Ureter (tissue), 1 donor: ENCODE results near the gene TAF11. TPM values are rescaled to one million over a fixed set of nuclear protein-coding genes. Genes with fewer than 3 reads are reported as not detected.
"Not testable (repeated sequence)": the region's sequence is repeated elsewhere in the genome, so short reads cannot be mapped to it uniquely, and the experiment has no call there.

ENCODE experiments used
- DNase-seq: peaks from one replicate; pipeline ENCODE4 v3.0.0-alpha.2; 2020; ENCODE audit warnings: low spot score
- total RNA-seq: library from RNA; stranded (reverse); gene quantifications from one replicate; pipeline ENCODE4 v1.2.4, GENCODE V29; 2023
- donor health status: DM: yes; HTN: yes; CAD: no.

Gene TAF11
- total RNA-seq, 1 donor from 2014 or later, result 18.4 TPM

- no peak for DNase-seq
These were observed 17.3 kb upstream of the TAF11 start for GRCh38 chr6:34904990-34905613.

- no peak for DNase-seq
These were observed 14.1 kb upstream of the TAF11 start for GRCh38 chr6:34901930-34902329.

GRCh38 chr6:34900321-34901031, 12.6 kb upstream of the TAF11 start:
- no peak for DNase-seq

- not testable (repeated sequence) for DNase-seq
These were observed 11.9 kb upstream of the TAF11 start for GRCh38 chr6:34899748-34900147.

GRCh38 chr6:34897716-34898115, 9.9 kb upstream of the TAF11 start:
- DNase-seq, result no peak

GRCh38 chr6:34897130-34897529, 9.3 kb upstream of the TAF11 start:
- DNase-seq, result no peak

GRCh38 chr6:34894693-34895092, 6.9 kb upstream of the TAF11 start:
- no peak for DNase-seq

GRCh38 chr6:34891296-34891695, 3.5 kb upstream of the TAF11 start:
- no peak for DNase-seq

- DNase-seq, result no peak
These were observed 2.7 kb upstream of the TAF11 start for GRCh38 chr6:34890533-34890925.

- peak; percentile 88 for DNase-seq
These were observed 1.2 kb upstream of the TAF11 start, which contains the start of gene ANKS1A for GRCh38 chr6:34888874-34889555. ANKS1A (plus strand) TSS chr6:34889255; CDS start chr6:34889403, 148 bp downstream.

- DNase-seq, result no peak
These were observed 643 bp upstream of the TAF11 start for GRCh38 chr6:34888514-34888856.

- DNase-seq, result not testable (repeated sequence)
These were observed 2.0 kb downstream of the TAF11 start for GRCh38 chr6:34885837-34886236.

GRCh38 chr6:34884996-34885395, 2.8 kb downstream of the TAF11 start:
- no peak for DNase-seq

- not testable (repeated sequence) for DNase-seq
These were observed 3.8 kb downstream of the TAF11 start for GRCh38 chr6:34884073-34884472.

- no peak for DNase-seq
These were observed 9.9 kb downstream of the TAF11 start for GRCh38 chr6:34877869-34878485.

- DNase-seq, result no peak
These were observed 10.6 kb downstream of the TAF11 start for GRCh38 chr6:34877259-34877658.

GRCh38 chr6:34876472-34876871, 11.4 kb downstream of the TAF11 start:
- no peak for DNase-seq

- no peak for DNase-seq
These were observed 12.3 kb downstream of the TAF11 start for GRCh38 chr6:34875292-34876213.

- DNase-seq, result no peak
These were observed 15.5 kb downstream of the TAF11 start for GRCh38 chr6:34872332-34872731.

- DNase-seq, result no peak
These were observed 16.0 kb downstream of the TAF11 start for GRCh38 chr6:34871853-34872252.

- DNase-seq, result no peak
These were observed 20.4 kb downstream of the TAF11 start for GRCh38 chr6:34867484-34867883.
